ENCODE measurements around the gene LYST. TPM values are rescaled to one million over a fixed set of nuclear protein-coding genes. Genes with fewer than 3 reads are reported as not detected.

The LYST gene
- total and polyA plus RNA-seq, 2 of the 8 experiments (the other 6 are each of a cell fraction or from before 2014, with no cell fraction given): 0.29 to 0.58 TPM

DNA sequence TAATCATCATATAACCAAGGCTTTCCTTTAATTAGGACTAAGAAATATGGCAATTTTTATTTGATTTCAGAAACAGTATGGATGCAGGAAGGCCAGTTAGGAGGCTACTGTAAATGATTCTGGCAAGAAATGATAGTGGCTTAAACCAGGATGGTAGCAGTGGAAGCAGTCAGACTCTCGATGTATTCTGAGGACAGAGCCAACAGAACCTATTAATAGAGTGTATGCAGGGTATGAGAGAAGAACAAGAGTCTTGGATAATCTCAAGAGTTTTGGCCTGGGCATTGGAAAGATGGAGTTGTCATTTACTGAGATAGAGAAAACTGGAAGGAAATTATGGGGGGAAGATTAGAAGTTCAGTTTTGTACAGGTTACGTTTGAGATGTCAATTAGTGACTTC is 143.8 kb downstream of the LYST start:
- Histone ChIP-seq H4K91ac (replicated peaks; ENCODE audit: insufficient read length, low read length) (no peak overlapping the region), H2BK120ac (replicated peaks; ENCODE audit: low read depth, low read length) (no peak overlapping the region), H2AK5ac (ENCODE audit: low read depth, low read length) (no peak overlapping the region), H2AFZ (ENCODE audit: low read length) (no peak overlapping the region), H3K9me3 (ENCODE audit: insufficient read depth in 2 of 2, low read depth in 1 of 2, low read length in 1 of 2) (no peaks in the 10 kb centered on the region), H2BK15ac (ENCODE audit: low read length) (no peak overlapping the region), H3K23ac (ENCODE audit: insufficient read length) (no peak overlapping the region), H2BK5ac (ENCODE audit: low read depth, low read length) (no peak overlapping the region), H3K9ac (replicated peaks in 1 of 4; ENCODE audit: extremely low read depth in 1 of 4, low read depth in 3 of 4, low read length in 3 of 4) (no peak overlapping the region), H2BK12ac (ENCODE audit: low read depth, low read length) (no peak overlapping the region), H3K36me3 (ENCODE audit: control insufficient read depth in 2 of 4, insufficient read depth in 4 of 4, low read length in 3 of 4) (no peaks in the 10 kb centered on the region), H4K5ac (ENCODE audit: insufficient read length, low read depth, low read length) (no peak overlapping the region), H4K20me1 (replicated peaks in 1 of 2; ENCODE audit: control insufficient read depth in 1 of 2, insufficient read depth in 2 of 2, low read length in 2 of 2) (no peaks in the 10 kb centered on the region), H3K79me2 (ENCODE audit: control insufficient read depth in 1 of 2, insufficient read depth in 2 of 2, low read length in 2 of 2) (no peaks in the 10 kb centered on the region), H3K4me1 (replicated peaks in 1 of 4; ENCODE audit: control insufficient read depth in 3 of 4, insufficient read depth in 4 of 4, low read length in 3 of 4) (no peaks in the 10 kb centered on the region), H2BK20ac (ENCODE audit: low read length) (no peak overlapping the region), H4K8ac (ENCODE audit: extremely low read depth, insufficient read depth, low read length) (no peak overlapping the region), H3K23me2 (ENCODE audit: low read depth, low read length) (no peaks in the 10 kb centered on the region), H3K14ac (ENCODE audit: insufficient read length) (no peak overlapping the region), H3K4ac (replicated peaks; ENCODE audit: insufficient read length, low read depth, low read length) (no peak overlapping the region), H3K18ac (ENCODE audit: extremely low read depth, low read length) (no peak overlapping the region), H3K79me1 (ENCODE audit: low read depth, low read length) (no peaks in the 10 kb centered on the region), H3K27me3 (replicated peaks in 1 of 4; ENCODE audit: control insufficient read depth in 3 of 4, extremely low read depth in 1 of 4, insufficient read depth in 3 of 4, low read length in 3 of 4) (no peaks in the 10 kb centered on the region), H3K4me3 (ENCODE audit: extremely low read depth in 1 of 4, insufficient read depth in 2 of 4, low read depth in 3 of 4, low read length in 4 of 4) (no peak overlapping the region), H3K56ac (replicated peaks; ENCODE audit: insufficient read length, low read depth, low read length) (no peak overlapping the region), H3K27ac (ENCODE audit: low read depth, low read length) (no peak overlapping the region), H3K4me2 (ENCODE audit: insufficient read depth in 1 of 2, low read depth in 2 of 2, low read length in 2 of 2) (no peak overlapping the region)
- DNase-seq (ENCODE audit: low read depth in 1 of 2, low spot score in 2 of 2) (no peak), FAIRE-seq (no peak)
- ChIA-PET POLR2A (ENCODE audit: partially characterized antibody) (no interaction called here), CTCF (ENCODE audit: partially characterized antibody) (interaction anchor here (1.1 to 2.1 kb wide), 2 partner anchors 8 to 123 kb away, joined by 3 to 7 read pairs; no protein-coding TSS in a partner anchor)
- WGBS, 2 experiments (ENCODE audit: extremely low coverage in 1 of 2, insufficient coverage in 1 of 2, insufficient read length in 1 of 2, insufficient replicate concordance in 2 of 2, low coverage in 1 of 2, low lambda C conversion rate in 2 of 2, missing lambda C conversion rate in 1 of 2): 93% methylated on average over 2 of the region's 2 CpGs; no CpG with 5 or more reads in 1 of the 2 experiments
- TF ChIP-seq EP300 (IDR thresholded peaks at IDR 0.05; ENCODE audit: borderline replicate concordance in 1 of 2, low read depth in 2 of 2, low read length in 2 of 2) (no peak), SP1 (IDR thresholded peaks at IDR 0.05; ENCODE audit: low read depth, low read length) (no peak)

Data from H1 (cell line).